Progenitor cell of endocrine pancreas (in vitro differentiated cells): ENCODE measurements around the gene PIMREG. TPM values are rescaled to one million over a fixed set of nuclear protein-coding genes. Genes with fewer than 3 reads are reported as not detected.

Experiments
- DNase-seq: peaks from one replicate; pipeline ENCODE4 v3.0.0; 2021; ENCODE audit warnings: low spot score; ENCODE audit not compliant: unreplicated experiment
- H3K27ac Mint-ChIP-seq: 2 replicates; pipeline ENCODE4 v1.8.0; 2021; ENCODE audit warnings: mild to moderate bottlenecking, moderate library complexity, mixed read lengths
- H3K27me3 Mint-ChIP-seq: 2 replicates; pipeline ENCODE4 v1.8.0; 2021; ENCODE audit warnings: mixed read lengths
- H3K36me3 Mint-ChIP-seq: 2 replicates; pipeline ENCODE4 v1.8.0; 2022; ENCODE audit warnings: mixed read lengths; ENCODE audit not compliant: insufficient read depth
- H3K4me1 Mint-ChIP-seq: 2 replicates; pipeline ENCODE4 v1.8.0; 2021; ENCODE audit warnings: low read depth, mixed read lengths
- H3K4me3 Mint-ChIP-seq: 2 replicates; pipeline ENCODE4 v1.8.0; 2021; ENCODE audit warnings: low read depth, mild to moderate bottlenecking, moderate library complexity, mixed read lengths
- H3K9me3 Mint-ChIP-seq: 2 replicates; pipeline ENCODE4 v1.8.0; 2021; ENCODE audit warnings: low read depth, mixed read lengths
- long read RNA-seq: library from polyadenylated mRNA; unstranded; transcript quantifications from one replicate; pipeline ENCODE4 v2.0.0, GENCODE V29; 2020
- total RNA-seq: library from RNA; stranded (reverse); gene quantifications from 2 replicates; pipeline ENCODE4 v1.2.1, GENCODE V29; 2021
- TF ChIP-seq, protein P1 (sequence below): fragments of 200-600 bp; sonication (generic); IDR thresholded peaks from one replicate; pipeline ENCODE4 v1.5.0; 2021; ENCODE audit warnings: antibody characterized with exemption, mild to moderate bottlenecking; ENCODE audit not compliant: unreplicated experiment

The PIMREG gene, protein sequence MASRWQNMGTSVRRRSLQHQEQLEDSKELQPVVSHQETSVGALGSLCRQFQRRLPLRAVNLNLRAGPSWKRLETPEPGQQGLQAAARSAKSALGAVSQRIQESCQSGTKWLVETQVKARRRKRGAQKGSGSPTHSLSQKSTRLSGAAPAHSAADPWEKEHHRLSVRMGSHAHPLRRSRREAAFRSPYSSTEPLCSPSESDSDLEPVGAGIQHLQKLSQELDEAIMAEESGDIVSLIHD
- 13.8 and 15.4 TPM in 2 replicates for total RNA-seq
- long read RNA-seq, transcript PIMREG-201 (5 exons, 1,473 nt): minor isoform, 5 of 24 reads
- long read RNA-seq, transcript PIMREG-205 (6 exons, 1,948 nt): major isoform, 11 of 24 reads
- long read RNA-seq, partial matches to known transcripts: 5 of 24 reads
- long read RNA-seq, other reads (novel, unspliced or antisense): 1 of 24 reads

DNA sequence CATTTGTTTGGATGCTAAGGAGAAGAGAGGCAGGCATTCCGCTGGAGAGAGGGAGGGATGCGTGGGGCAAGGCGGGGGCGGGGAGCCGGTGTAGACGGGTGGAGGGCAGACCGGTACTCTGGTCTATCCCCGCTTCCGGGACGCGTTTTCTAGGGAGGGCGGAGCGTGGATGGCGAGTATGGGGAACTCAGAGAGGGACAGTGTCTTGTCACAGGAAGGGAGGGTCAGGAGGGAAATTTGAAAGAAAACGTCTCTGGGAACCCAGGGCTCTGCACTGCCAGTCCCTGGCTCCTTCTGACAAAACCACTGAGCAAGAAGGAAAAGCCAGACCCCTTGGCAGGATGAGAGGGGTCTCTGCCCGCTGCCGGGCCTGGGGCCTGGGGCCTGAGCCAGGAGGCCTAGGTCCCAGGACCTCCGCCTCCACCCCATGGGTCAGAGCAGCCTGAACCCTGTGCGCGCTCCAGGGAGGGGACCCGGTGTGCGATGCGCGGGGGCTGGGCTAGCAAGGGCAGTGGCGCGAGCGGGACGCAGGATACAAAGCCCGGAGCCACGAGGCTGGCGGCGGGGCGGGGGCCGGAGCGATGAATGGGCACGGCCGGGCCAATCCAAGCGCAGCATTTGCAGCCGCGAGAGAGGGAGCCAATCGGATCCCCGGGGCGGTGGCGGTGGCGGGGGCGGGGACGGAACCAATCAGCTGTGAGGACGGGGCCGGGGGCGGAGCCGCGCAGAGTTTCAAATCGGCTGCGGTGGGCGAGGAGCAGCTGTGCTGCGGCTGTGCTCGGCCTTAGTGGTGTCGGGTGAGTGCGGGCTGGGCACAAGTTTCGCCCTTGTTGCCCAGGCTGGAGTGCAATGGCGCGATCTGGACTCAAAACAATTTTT, at the start of gene PIMREG:
PIMREG (plus strand) TSS at position 764 of the 879 bp plus-strand sequence. CDS start 656 bp downstream, outside the sequence.
- H3K4me3 Mint-ChIP-seq: peak within 1 kb of the TSS; percentile 88
- H3K4me1 Mint-ChIP-seq: peaks cover 15% of the 10 kb centered on the region
- H3K9me3 Mint-ChIP-seq: no peaks in the 10 kb centered on the region
- H3K27ac Mint-ChIP-seq: peak within 1 kb of the TSS; percentile 94
- TF ChIP-seq, protein P1, sequence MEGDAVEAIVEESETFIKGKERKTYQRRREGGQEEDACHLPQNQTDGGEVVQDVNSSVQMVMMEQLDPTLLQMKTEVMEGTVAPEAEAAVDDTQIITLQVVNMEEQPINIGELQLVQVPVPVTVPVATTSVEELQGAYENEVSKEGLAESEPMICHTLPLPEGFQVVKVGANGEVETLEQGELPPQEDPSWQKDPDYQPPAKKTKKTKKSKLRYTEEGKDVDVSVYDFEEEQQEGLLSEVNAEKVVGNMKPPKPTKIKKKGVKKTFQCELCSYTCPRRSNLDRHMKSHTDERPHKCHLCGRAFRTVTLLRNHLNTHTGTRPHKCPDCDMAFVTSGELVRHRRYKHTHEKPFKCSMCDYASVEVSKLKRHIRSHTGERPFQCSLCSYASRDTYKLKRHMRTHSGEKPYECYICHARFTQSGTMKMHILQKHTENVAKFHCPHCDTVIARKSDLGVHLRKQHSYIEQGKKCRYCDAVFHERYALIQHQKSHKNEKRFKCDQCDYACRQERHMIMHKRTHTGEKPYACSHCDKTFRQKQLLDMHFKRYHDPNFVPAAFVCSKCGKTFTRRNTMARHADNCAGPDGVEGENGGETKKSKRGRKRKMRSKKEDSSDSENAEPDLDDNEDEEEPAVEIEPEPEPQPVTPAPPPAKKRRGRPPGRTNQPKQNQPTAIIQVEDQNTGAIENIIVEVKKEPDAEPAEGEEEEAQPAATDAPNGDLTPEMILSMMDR: no peak
- H3K27me3 Mint-ChIP-seq: peaks cover 3% of the 10 kb centered on the region
- peak; percentile 97 for DNase-seq
- H3K36me3 Mint-ChIP-seq: peaks cover 2% of the 10 kb centered on the region

DNA sequence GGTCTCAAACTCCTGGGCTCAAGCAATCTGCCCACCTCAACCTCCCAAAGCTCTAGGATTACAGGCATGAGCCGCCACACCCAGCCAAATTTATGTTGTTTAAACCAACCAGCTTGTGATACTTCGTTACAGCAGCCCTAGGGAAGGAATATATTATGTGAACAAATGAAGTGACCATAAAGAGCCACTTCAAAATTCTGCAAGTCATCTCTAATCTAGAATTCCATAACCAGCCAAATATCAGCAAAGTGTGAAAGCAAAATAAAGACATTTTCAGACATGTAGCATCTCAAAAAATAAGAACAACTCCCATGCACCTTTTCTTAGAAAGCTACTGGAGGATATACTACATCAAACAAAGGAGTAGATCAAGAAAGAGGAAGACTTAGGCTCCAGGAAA, 45.3 kb upstream of the PIMREG start:
- Mint-ChIP-seq H3K27ac (no peak overlapping the region), H3K4me3 (no peak overlapping the region), H3K36me3 (no peaks in the 10 kb centered on the region), H3K4me1 (peaks cover 12% of the 10 kb centered on the region), H3K27me3 (peaks cover 11% of the 10 kb centered on the region), H3K9me3 (peaks cover 8% of the 10 kb centered on the region)
- no peak for DNase-seq
- TF ChIP-seq, protein P1: no peak

DNA sequence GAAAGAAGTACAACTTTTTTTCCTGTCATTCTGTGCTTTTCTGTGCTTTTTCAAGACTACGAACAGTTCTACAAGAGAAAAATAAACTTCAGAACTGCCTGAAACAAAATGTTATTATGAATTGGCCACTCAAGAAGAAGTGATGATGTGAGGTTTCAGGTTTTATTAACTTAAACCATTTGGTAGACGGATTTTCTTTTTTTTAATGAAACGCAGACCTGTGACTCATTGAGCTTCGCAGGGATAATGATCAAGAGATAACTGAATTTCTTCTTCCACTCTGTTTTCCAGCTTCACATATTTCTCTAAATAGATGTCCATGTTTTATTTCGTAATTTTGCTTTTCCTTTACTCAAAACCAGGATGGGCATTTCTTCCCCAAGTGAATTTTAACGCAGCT, 42.0 kb upstream of the PIMREG start:
- Mint-ChIP-seq H3K4me1 (no peaks in the 10 kb centered on the region), H3K27me3 (peaks cover 11% of the 10 kb centered on the region), H3K36me3 (no peaks in the 10 kb centered on the region), H3K9me3 (peaks cover 8% of the 10 kb centered on the region), H3K27ac (no peak overlapping the region), H3K4me3 (no peak overlapping the region)
- no peak for DNase-seq
- TF ChIP-seq, protein P1: no peak

DNA sequence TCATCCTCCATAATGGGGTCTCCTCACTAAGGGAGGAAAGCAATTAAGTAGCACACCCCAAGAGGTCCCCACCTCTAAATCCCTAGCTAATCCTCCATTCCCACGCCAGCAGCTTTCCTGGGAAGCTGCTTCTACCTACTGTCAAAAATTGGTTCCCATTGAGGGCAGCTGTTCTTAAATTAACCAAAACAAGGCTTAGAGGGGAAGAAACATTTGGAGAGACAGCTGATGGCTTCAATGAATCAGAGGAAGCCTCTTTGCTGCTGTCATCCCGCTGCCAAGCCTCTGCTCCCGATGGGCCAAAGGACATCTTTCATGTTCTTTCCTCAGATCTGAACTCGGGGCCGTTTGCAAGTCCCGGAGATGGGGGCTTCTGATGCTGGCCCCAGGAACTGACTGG, 36.0 kb upstream of the PIMREG start:
- Mint-ChIP-seq H3K27me3 (peaks cover 5% of the 10 kb centered on the region), H3K27ac (no peak overlapping the region), H3K9me3 (no peaks in the 10 kb centered on the region), H3K4me3 (no peak overlapping the region), H3K36me3 (no peaks in the 10 kb centered on the region), H3K4me1 (no peaks in the 10 kb centered on the region)
- TF ChIP-seq, protein P1: no peak
- no peak for DNase-seq

DNA sequence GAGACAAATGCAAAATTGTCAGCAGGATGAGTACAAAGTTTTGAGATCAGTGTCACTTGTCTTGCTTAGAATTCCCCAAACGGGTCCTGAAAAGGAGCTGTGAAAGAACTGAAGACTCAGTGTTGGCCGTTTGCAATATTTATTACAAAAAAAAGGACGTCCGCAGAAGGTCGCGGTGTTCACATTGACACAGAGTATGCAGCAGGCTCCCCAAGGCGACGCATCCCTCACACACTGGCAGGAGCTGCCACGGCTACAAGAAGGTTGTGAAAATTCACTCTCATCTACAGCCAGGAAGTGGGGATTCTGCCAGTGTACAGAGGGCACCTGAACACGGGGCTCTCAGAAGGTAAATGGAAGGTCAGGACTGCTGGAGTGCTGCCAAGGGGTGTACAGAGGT, 35.5 kb upstream of the PIMREG start:
- no peaks in the 10 kb centered on the region for H3K9me3 Mint-ChIP-seq
- H3K36me3 Mint-ChIP-seq: no peaks in the 10 kb centered on the region
- peaks cover 3% of the 10 kb centered on the region for H3K27me3 Mint-ChIP-seq
- TF ChIP-seq, protein P1: no peak
- H3K4me1 Mint-ChIP-seq: no peaks in the 10 kb centered on the region
- H3K27ac Mint-ChIP-seq: no peak overlapping the region
- DNase-seq: no peak
- no peak overlapping the region for H3K4me3 Mint-ChIP-seq
